Measurements from ENCODE around the gene KCNIP3.

- no peak for TF ChIP-seq BHLHE40 (IDR thresholded peaks at IDR 0.05; ENCODE audit: borderline replicate concordance)
- no peak for TF ChIP-seq HDGF (IDR thresholded peaks at IDR 0.05; ENCODE audit: borderline replicate concordance)
- TF ChIP-seq ARNT (IDR thresholded peaks at IDR 0.05), result no peak
- no peak for TF ChIP-seq L3MBTL2 (conservative IDR thresholded peaks at IDR 0.05)
- no peak for TF ChIP-seq FOXA1 (IDR thresholded peaks at IDR 0.05)
- TF ChIP-seq FOXK2 (IDR thresholded peaks at IDR 0.05), result no peak
- TF ChIP-seq LEF1 (IDR thresholded peaks at IDR 0.05; ENCODE audit: borderline replicate concordance), result no peak
- no peak for TF ChIP-seq SP1 (IDR thresholded peaks at IDR 0.05)
- TF ChIP-seq ZNF384 (IDR thresholded peaks at IDR 0.05), result no peak
- TF ChIP-seq SUZ12 (IDR thresholded peaks at IDR 0.05), result no peak
- no peak for TF ChIP-seq ELF4 (IDR thresholded peaks at IDR 0.05)
- no peak for TF ChIP-seq FOXM1 (IDR thresholded peaks at IDR 0.05; ENCODE audit: borderline replicate concordance)
- TF ChIP-seq TARDBP (IDR thresholded peaks at IDR 0.05), result no peak
Observed at GRCh38 chr2:95357717-95358280, 60.7 kb downstream of the KCNIP3 start.
